HG02870 (cell line): ENCODE results near the gene MANSC4.

Experiments
- ATAC-seq: cut with Tn5 transposase; IDR thresholded peaks from one replicate; pipeline ENCODE4 v1.9.1; 2021; ENCODE audit warnings: mild to moderate bottlenecking, moderate library complexity; ENCODE audit not compliant: unreplicated experiment

MANSC4 gene

DNA sequence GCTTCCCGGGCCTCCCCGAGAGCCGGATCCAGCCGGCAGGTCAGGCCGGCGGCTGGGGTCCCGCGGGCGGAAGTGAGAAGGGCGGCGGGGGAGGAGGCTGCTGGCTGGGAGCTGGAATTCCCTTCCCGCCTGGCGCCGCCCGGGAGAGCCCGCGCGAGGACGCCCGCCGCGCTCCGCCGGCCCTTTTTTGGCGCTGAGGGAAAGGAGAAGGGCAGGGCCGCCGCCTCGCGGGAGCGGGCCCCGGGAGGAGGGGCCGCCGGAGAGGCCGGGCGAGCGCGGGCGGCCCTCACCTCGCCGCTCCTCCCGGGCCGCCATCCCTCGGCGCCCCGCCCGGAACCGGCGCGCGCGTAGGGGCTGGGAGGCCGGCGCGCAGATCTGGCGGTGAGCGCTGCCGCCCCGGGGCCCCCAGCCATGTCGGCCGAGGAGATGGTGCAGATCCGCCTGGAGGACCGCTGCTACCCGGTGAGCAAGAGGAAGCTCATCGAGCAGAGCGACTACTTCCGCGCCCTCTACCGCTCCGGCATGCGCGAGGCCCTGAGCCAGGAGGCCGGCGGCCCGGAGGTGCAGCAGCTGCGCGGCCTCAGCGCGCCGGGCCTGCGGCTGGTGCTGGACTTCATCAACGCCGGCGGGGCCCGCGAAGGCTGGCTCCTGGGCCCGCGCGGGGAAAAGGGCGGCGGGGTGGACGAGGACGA lies at the start of gene MANSC4, which contains the start of gene KLHL42:
Gene MANSC4 (minus strand): TSS at position 317 of the 692 bp plus-strand sequence. CDS start 8,960 bp downstream, outside the sequence.
Gene KLHL42 (plus strand): TSS at position 314 of the 692 bp plus-strand sequence. CDS start 98 bp downstream, at position 412.
- ATAC-seq, result peak; percentile 68

GRCh38 chr12:27828196-27828595 lies 48.2 kb upstream of the MANSC4 start:
- no peak for ATAC-seq

DNA sequence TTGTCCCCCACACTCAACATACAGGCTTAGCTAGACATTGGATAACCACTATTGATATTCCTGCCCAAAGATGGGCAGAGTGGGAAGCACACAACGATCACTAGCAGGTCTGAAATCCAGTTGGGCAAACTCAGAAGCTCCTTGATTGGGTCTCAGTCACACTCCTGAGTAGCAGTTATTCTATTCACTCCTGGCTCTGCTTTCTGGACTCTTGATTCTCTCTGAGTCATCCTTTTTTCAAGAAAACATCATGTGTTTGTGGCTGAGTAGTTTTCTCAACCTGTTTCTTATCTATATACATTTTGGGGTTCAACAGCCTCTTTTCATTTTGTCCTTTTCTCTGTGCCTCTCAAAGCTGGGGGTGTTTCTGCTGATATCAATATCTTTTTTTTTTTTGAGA lies 46.0 kb upstream of the MANSC4 start:
- ATAC-seq, result no peak

DNA sequence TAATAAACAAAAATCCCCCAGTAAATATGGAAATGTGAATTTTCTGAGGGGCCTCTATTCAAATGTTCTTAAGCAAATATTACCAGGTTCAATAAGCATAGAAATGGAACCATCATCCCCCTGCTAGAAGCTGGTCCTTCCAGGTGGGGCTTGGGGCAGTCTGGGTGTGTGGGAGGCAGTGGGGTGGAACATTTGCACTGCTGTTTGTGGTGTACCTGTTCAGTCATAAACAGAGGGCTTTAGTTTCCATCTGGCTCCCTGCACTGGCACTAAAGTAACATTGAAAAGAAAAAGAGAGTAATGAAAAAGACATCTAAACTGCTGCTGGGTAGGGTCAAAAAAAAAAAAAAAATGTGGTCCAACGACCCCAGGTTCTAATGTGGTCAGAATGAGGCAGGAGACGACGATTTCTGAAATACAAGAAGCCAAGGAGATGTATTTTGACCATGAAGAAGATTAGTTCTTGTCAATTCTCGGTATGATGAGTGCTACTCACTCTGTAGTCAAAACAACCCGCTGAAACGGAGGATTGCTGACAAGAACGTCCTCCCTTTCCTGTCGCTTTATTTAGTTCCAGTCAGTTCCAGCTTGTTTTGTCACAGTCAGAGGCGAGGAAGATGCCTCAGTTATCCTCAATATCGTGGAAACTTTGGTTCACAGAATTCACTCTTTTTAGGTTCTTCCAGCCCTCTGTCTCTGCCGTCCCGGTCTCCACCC lies 44.2 kb upstream of the MANSC4 start:
- ATAC-seq, result peak; percentile 61

DNA sequence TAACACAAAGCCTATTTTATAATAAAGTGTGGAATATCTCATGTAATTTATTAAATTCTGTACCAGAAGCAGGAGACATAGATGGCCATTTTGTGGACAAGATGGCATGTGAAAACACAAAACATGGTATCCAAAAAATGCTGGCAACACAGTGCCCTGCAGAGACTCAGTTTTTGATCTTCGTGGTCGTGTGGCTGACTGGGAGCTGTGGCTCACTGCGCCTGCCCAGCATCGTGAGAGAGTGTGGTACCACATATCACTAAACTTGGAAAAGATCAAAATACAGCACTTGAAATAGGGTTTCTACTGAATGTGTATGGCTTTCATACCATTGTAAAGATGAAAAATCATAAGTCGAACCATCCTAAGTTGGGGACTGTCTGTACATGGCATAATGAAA lies 43.0 kb upstream of the MANSC4 start:
- no peak for ATAC-seq

- peak; percentile 79 for ATAC-seq
Measured at GRCh38 chr12:27822076-27822712, 42.2 kb upstream of the MANSC4 start.

DNA sequence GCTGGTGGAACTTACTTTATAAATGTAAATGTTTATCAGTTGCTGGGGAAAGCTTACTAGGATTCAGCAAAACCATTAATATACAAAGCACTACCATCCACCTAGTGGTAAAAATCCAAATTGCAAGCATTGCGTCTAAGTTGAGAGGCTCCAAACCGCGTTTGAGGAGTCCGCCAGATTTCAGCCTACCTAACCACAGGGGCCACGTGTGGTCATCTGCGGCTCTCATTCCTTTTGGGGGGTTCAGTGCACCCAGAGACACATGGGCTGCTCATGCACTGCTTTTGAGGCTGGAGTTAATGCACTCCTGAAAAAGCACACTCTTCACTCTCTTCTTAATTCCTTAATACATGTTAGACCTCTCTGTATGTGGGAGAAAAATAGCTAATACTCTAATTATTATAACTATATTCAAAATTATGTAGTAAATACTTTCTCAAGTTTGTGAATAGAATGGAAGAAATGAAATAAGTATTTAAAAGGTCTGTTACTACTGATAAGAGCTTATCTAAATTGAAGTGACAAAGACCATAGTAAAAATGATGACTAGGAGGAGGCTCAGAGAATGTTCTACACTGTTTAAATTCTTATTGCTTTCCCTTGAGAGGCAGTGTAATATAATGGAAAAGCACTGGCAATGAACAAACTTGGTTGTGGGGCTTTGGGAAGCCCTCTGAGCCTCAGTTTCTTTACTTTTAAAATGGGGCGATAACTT lies 41.4 kb upstream of the MANSC4 start:
- ATAC-seq, result no peak

- no peak for ATAC-seq
Measured at GRCh38 chr12:27820564-27820963, 40.5 kb upstream of the MANSC4 start.

- ATAC-seq, result no peak
Measured at GRCh38 chr12:27818401-27818918, 38.4 kb upstream of the MANSC4 start.

GRCh38 chr12:27817766-27818165 lies 37.7 kb upstream of the MANSC4 start:
- ATAC-seq, result no peak

GRCh38 chr12:27814851-27815591 lies 35.0 kb upstream of the MANSC4 start:
- ATAC-seq, result no peak

DNA sequence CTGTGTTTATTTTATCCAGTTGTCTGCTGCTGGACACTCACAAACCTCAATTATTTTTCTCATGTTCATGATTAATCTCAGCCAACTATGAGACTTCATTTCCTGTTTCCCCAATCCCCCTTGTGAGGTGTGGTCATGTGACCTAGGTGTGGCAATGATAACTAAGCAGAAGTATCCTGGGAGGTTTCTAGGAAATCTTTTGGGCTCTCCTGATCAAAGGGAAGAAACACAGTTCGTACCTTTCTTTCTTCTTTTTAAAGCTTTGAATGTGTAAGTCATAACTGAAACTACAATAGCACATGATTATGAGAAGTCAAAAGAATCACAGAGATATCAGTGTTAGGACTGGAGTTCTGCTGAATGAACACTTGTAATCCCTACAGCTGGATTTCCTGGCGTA lies 34.4 kb upstream of the MANSC4 start:
- no peak for ATAC-seq

GRCh38 chr12:27812502-27812901 lies 32.5 kb upstream of the MANSC4 start:
- no peak for ATAC-seq

- no peak for ATAC-seq
Measured at GRCh38 chr12:27810756-27811155, 30.7 kb upstream of the MANSC4 start.

DNA sequence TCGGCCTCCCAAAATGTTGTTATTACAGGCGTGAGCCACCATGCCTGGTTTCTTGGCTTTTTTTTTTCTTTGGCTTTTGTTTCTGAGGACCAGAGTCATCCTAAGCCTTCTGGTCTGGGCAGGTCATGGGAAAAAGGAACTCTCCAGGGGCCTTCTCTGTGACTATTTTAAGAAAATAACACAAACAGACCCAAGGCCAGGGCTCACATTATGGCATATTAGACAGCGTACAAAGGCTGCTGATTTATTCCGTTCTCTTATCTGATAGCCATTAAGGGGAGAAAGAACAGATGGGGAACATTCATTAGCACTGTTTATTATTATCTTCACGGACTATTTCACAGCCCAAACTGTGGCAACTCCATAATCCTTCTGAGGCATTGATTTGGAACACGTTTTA lies 28.8 kb upstream of the MANSC4 start:
- no peak for ATAC-seq

GRCh38 chr12:27807063-27807703 lies 27.1 kb upstream of the MANSC4 start:
- ATAC-seq, result no peak

GRCh38 chr12:27806259-27806658 lies 26.2 kb upstream of the MANSC4 start:
- ATAC-seq, result no peak

- ATAC-seq, result no peak
Measured at GRCh38 chr12:27805238-27805637, 25.2 kb upstream of the MANSC4 start.

GRCh38 chr12:27802936-27803335 lies 22.9 kb upstream of the MANSC4 start:
- no peak for ATAC-seq

GRCh38 chr12:27802511-27802910 lies 22.5 kb upstream of the MANSC4 start:
- ATAC-seq, result no peak
